Thoracic aorta (tissue), 2 donors: Measurements from ENCODE around the gene TMEM218. TPM values are rescaled to one million over a fixed set of nuclear protein-coding genes. Genes with fewer than 3 reads are reported as not detected.

Experiments used
- ATAC-seq: fragments of 150-250 bp; one replicate; pipeline ENCODE4 v1.8.0; 2017; ENCODE audit warnings: low read depth; ENCODE audit not compliant: insufficient number of reproducible peaks, low FRiP score
- DNase-seq: peaks from one replicate; pipeline ENCODE4 v3.0.0-alpha.2; 2020; ENCODE audit warnings: low spot score
- H3K27ac ChIP-seq, 2 donors: fragments of 200-600 bp; sonication (generic); 1 replicate in 1 of 2; 2 replicates in 1 of 2; pipeline ENCODE4 v1.5.1; 2016; ENCODE audit warnings: mild to moderate bottlenecking in 2 of 2, moderate library complexity in 2 of 2
- H3K27me3 ChIP-seq: fragments of 200-600 bp; sonication (generic); replicated peaks from 2 replicates; pipeline ENCODE4 v1.6.0; 2016; ENCODE audit warnings: mild to moderate bottlenecking; ENCODE audit not compliant: insufficient read depth
- H3K36me3 ChIP-seq: fragments of 200-600 bp; sonication (generic); one replicate; pipeline ENCODE4 v1.5.1; 2016
- H3K4me1 ChIP-seq, 2 donors: fragments of 200-600 bp; sonication (generic); 1 replicate in 1 of 2; 2 replicates in 1 of 2; pipeline versions ENCODE4 v1.5.1 to v1.6.0; 2016; ENCODE audit warnings: low read depth in 2 of 2, mild to moderate bottlenecking in 1 of 2; ENCODE audit not compliant: control insufficient read depth in 1 of 2
- H3K4me3 ChIP-seq: fragments of 200-600 bp; sonication (generic); 2 replicates; pipeline ENCODE4 v1.5.1; 2016; ENCODE audit warnings: mild to moderate bottlenecking
- H3K9me3 ChIP-seq: fragments of 200-600 bp; sonication (generic); 2 replicates; pipeline ENCODE4 v1.5.1; 2016
- total RNA-seq, 2 donors: library from RNA; depleted of rRNA; stranded (reverse); fragments of >200 nt; gene quantifications; one replicate each; pipeline versions ENCODE4 v1.1.0 to v1.2.3, GENCODE V29; 2016
- TF ChIP-seq, protein P1 (sequence below): fragments of 200-600 bp; sonication (generic); IDR thresholded peaks from one replicate; pipeline ENCODE4 v1.5.1; 2019; ENCODE audit warnings: antibody characterized with exemption

TMEM218 gene
- total RNA-seq, 2 donors from 2014 or later: 15.2 to 17.7 TPM

DNA sequence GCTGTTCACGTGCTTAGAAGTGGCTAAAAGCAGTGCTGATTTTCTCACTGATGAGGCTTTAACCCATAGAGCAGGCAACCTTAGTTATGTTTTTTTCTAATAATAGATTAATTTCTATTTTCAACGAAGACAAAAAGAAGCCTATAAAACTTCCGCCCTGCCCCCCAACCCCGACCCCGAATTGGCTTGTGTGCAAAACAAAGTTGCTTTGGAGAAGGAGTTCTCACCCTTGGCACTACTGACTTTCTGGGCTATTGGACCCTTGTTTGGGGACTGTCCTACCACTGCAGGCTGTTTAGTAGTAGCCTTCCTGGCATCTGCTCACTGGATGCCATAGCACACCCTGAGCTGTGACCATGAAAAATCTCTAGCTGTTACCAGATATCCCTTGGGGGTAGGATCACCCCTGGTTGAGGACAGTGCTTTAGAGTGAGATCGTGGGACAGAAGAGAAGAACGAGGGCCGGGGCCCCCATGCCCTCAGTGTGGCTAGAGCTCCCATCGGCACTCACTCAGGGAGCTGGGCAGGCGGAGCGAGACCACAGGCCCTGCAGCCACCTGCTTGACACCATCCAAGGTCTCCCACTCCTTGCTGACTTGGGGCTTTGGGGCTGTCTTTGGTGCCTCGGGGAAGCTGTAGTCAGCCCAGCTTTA is 31.4 kb downstream of the TMEM218 start:
- no peaks in the 10 kb centered on the region for H3K36me3 ChIP-seq
- H3K4me3 ChIP-seq: no peak overlapping the region
- TF ChIP-seq, protein P1, sequence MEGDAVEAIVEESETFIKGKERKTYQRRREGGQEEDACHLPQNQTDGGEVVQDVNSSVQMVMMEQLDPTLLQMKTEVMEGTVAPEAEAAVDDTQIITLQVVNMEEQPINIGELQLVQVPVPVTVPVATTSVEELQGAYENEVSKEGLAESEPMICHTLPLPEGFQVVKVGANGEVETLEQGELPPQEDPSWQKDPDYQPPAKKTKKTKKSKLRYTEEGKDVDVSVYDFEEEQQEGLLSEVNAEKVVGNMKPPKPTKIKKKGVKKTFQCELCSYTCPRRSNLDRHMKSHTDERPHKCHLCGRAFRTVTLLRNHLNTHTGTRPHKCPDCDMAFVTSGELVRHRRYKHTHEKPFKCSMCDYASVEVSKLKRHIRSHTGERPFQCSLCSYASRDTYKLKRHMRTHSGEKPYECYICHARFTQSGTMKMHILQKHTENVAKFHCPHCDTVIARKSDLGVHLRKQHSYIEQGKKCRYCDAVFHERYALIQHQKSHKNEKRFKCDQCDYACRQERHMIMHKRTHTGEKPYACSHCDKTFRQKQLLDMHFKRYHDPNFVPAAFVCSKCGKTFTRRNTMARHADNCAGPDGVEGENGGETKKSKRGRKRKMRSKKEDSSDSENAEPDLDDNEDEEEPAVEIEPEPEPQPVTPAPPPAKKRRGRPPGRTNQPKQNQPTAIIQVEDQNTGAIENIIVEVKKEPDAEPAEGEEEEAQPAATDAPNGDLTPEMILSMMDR: no peak
- H3K4me1 ChIP-seq: no peaks in the 10 kb centered on the region
- no peak for ATAC-seq
- H3K27ac ChIP-seq: no peak overlapping the region
- H3K27me3 ChIP-seq: no peaks in the 10 kb centered on the region
- no peaks in the 10 kb centered on the region for H3K9me3 ChIP-seq
- no peak for DNase-seq

DNA sequence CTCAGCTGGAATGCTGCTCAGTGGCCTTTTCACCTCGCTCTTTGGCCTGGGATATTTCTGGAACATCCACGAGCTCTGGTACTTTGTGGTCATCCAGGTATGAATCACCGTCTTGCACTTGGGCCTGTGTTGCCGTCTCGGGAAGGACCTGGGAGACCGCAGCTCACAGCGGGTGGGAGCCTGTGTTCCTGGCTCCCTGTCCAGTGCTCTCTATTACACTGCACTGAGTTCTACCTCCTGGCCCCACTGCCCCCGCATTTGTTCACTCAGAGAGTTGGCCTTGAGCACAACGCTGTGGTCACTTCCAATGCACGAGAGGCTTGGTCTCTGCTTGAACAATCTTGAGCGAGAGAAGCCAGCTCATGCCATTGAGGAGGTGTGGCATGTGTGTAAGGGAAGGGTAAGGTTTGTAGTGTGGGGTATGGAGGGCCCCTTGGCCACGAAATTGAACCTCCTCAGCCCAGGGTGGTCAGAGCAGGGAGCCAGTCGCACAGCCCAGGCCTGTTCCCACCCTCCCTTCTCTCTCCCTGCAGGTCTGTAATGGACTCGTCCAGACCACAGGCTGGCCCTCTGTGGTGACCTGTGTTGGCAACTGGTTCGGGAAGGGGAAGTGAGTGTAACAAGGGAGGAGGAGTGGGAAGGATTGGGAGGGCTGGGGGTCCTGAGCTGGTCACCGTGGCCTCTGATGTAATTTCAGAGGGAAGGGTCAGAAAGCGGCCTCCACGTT is 32.1 kb downstream of the TMEM218 start:
- Histone ChIP-seq H3K36me3 (no peaks in the 10 kb centered on the region), H3K27me3 (no peaks in the 10 kb centered on the region), H3K27ac (no peak overlapping the region), H3K9me3 (no peaks in the 10 kb centered on the region), H3K4me3 (no peak overlapping the region), H3K4me1 (no peaks in the 10 kb centered on the region)
- TF ChIP-seq, protein P1: no peak
- no peak for ATAC-seq
- no peak for DNase-seq

DNA sequence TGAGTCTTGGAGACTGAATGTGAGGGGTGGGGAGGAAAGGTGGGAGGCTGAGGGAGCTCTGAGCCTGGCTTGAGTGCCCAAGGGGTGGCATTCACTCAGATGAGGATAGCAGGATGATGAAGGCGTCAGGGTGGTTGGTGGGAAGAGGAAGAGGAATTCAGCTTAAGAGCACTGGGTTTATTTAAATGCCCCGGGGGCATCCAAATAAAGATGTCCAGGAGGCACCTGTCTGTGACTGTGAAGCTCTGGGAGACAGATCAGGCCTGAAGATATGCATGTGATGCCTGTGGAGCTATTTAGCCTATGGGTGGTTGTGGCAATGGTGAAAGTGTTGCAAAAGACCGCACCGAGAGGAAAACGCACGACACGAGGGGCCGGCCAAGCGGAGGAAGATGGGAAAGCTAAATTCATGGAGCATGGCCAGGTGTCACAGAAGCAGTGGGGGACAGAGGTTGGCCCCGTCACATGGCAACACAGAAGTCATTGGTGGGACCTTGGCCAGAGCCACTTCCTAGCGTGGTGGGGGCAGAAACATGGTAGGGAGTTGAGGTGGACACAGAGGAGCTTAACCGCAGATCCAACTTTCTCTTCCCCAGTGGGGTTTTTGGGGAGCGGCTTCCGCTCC is 32.8 kb downstream of the TMEM218 start:
- Histone ChIP-seq H3K4me3 (no peak overlapping the region), H3K27me3 (no peaks in the 10 kb centered on the region), H3K27ac (no peak overlapping the region), H3K36me3 (no peaks in the 10 kb centered on the region), H3K4me1 (no peaks in the 10 kb centered on the region), H3K9me3 (no peaks in the 10 kb centered on the region)
- TF ChIP-seq, protein P1: no peak
- DNase-seq (no peak), ATAC-seq (no peak)

DNA sequence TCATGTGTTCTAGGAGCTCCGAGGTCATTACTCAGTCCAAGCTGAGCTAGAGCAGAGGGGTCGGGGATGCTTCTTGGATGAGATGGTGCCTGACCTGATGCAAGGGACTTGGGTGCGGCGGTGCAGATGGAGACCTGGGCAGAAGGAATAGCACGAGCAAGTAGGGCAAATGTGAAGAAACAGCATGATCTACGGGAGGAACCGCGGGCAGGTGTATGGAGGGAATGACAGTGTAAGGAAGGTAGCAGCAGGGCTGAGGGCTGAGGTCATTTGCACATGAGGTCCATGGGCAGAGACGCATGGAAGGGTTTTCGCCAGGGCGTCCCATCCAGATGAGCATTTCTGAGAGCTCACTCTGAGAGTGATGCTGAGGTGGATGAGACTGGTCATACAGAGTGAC is 33.4 kb downstream of the TMEM218 start:
- ATAC-seq (no peak), DNase-seq (no peak)
- no peaks in the 10 kb centered on the region for H3K9me3 ChIP-seq
- TF ChIP-seq, protein P1: no peak
- H3K4me3 ChIP-seq: no peak overlapping the region
- no peaks in the 10 kb centered on the region for H3K27me3 ChIP-seq
- no peak overlapping the region for H3K27ac ChIP-seq
- no peaks in the 10 kb centered on the region for H3K36me3 ChIP-seq
- no peaks in the 10 kb centered on the region for H3K4me1 ChIP-seq

DNA sequence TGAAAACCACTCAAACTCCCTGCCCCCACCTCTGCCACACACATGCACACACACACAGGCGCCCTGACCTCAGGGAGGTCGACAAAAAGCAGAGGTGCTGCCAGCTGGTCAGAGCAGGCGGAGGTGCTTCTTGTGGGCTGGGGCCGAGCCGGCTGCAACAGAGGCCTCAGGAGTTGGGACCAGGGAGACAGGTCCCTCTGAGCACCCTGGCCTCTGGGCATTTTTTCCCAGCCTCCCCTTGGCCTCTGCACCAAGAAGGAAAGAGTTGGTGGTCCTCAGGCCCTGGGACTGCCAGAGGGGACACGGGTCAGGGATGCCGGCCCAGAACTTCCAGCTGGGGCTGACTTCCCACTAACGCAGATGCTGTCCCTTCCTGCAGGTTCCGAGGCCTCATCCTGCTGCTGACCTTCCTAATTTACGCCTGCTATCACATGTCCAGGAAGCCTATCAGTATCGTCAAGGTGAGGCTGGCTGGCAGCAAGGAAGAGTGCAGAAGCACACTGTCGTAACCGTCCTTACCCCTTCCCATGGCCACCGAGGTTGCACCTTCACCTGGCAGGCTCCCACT is 35.0 kb downstream of the TMEM218 start:
- H3K4me3 ChIP-seq: no peak overlapping the region
- H3K27ac ChIP-seq: no peak overlapping the region
- no peaks in the 10 kb centered on the region for H3K27me3 ChIP-seq
- H3K9me3 ChIP-seq: no peaks in the 10 kb centered on the region
- H3K36me3 ChIP-seq: no peaks in the 10 kb centered on the region
- ATAC-seq: no peak
- no peak for DNase-seq
- TF ChIP-seq, protein P1: no peak
- H3K4me1 ChIP-seq: no peaks in the 10 kb centered on the region
